SK-N-SH (cell line): ENCODE measurements around the gene WDR46. TPM values are rescaled to one million over a fixed set of nuclear protein-coding genes. Genes with fewer than 3 reads are reported as not detected.

ENCODE experiments used
- CTCF ChIA-PET: fragments of 300-600, 350-600 bp; formaldehyde crosslinking; extraction: SDS; loops from one replicate; lab custom pipeline; 2021; lab: Yijun Ruan, JAX
- POLR2A ChIA-PET: fragments of 350-600 bp; sonication (Branson Sonifier 250); formaldehyde crosslinking; extraction: SDS; loops from one replicate; lab custom pipeline; 2020; ENCODE audit warnings: antibody characterized with exemption, inconsistent platforms; lab: Yijun Ruan, JAX
- DNase-seq: peaks from one replicate; pipeline ENCODE4 v3.0.0; 2012
- H2AFZ ChIP-seq: fragments of 200-600 bp; sonication (generic); 2 replicates; pipeline ENCODE4 v1.8.1; 2016; ENCODE audit warnings: antibody characterized with exemption, mild to moderate bottlenecking, low read depth
- H3F3A ChIP-seq: fragments of 200-600 bp; sonication (generic); replicated peaks from 2 replicates; pipeline ENCODE3; 2016; ENCODE audit warnings: antibody characterized with exemption, mild to moderate bottlenecking; ENCODE audit not compliant: insufficient read depth
- H3K27ac ChIP-seq, 2 experiments: fragments of 200-500 bp in 1 of 2; fragments of 200-600 bp in 1 of 2; sonication (Bioruptor generic) in 1 of 2; sonication (generic), shearing (Covaris generic) in 1 of 2; 2 replicates each; pipeline versions ENCODE4 v1.5.1 to v1.6.1; 2014 to 2016; ENCODE audit warnings: low read depth in 2 of 2, inconsistent platforms in 1 of 2, low read length in 1 of 2, mild to moderate bottlenecking in 1 of 2, mixed read lengths in 1 of 2
- H3K27me3 ChIP-seq: fragments of 200-600 bp; sonication (generic), shearing (Covaris generic); 2 replicates; pipeline ENCODE4 v1.6.1; 2016; ENCODE audit warnings: mixed run types; ENCODE audit not compliant: insufficient read depth
- H3K36me3 ChIP-seq, 2 experiments: fragments of 200-500 bp in 1 of 2; fragments of 200-600 bp in 1 of 2; sonication (Bioruptor generic) in 1 of 2; sonication (generic) in 1 of 2; replicated peaks in 1 of 2; 2 replicates each; pipeline versions ENCODE3 to v1.5.1; 2014 to 2016; ENCODE audit warnings: low read length in 1 of 2, mild to moderate bottlenecking in 1 of 2; ENCODE audit not compliant: insufficient read depth in 2 of 2, control insufficient read depth in 1 of 2
- H3K4me1 ChIP-seq, 2 experiments: fragments of 200-500 bp in 1 of 2; fragments of 200-600 bp in 1 of 2; sonication (Bioruptor generic) in 1 of 2; sonication (generic), shearing (Covaris generic) in 1 of 2; 2 replicates each; pipeline versions ENCODE4 v1.5.1 to v1.6.1; 2014 to 2016; ENCODE audit warnings: low read depth in 1 of 2, low read length in 1 of 2, mixed run types in 1 of 2; ENCODE audit not compliant: insufficient read depth in 2 of 2, control insufficient read depth in 1 of 2
- H3K4me2 ChIP-seq: fragments of 200-600 bp; sonication (generic), shearing (Covaris generic); 2 replicates; pipeline ENCODE4 v1.6.1; 2017; ENCODE audit warnings: mixed run types
- H3K4me3 ChIP-seq, 2 experiments: fragments of 200-500 bp in 1 of 2; fragments of 200-600 bp in 1 of 2; sonication (Bioruptor generic) in 1 of 2; sonication (generic), shearing (Covaris generic) in 1 of 2; 2 replicates each; pipeline versions ENCODE4 v1.5.1 to v1.8.1; 2014 to 2016; ENCODE audit warnings: low read depth in 2 of 2, inconsistent platforms in 1 of 2, low read length in 1 of 2, mild to moderate bottlenecking in 1 of 2, mixed read lengths in 1 of 2, moderate library complexity in 1 of 2
- H3K79me2 ChIP-seq: fragments of 200-600 bp; sonication (generic); 2 replicates; pipeline ENCODE4 v1.8.1; 2017; ENCODE audit warnings: mild to moderate bottlenecking; ENCODE audit not compliant: insufficient read depth
- H3K9ac ChIP-seq: fragments of 200-600 bp; sonication (generic); 2 replicates; pipeline ENCODE4 v1.6.1; 2017; ENCODE audit warnings: mixed run types
- H3K9me2 ChIP-seq: fragments of 200-600 bp; sonication (generic); 2 replicates; pipeline ENCODE4 v1.6.1; 2017; ENCODE audit warnings: mixed run types
- H3K9me3 ChIP-seq: fragments of 200-600 bp; sonication (generic); 2 replicates; pipeline ENCODE4 v1.6.1; 2017; ENCODE audit warnings: mixed run types, mild to moderate bottlenecking, moderate library complexity
- H4K20me1 ChIP-seq: fragments of 200-600 bp; sonication (generic); 2 replicates; pipeline ENCODE4 v1.6.1; 2017; ENCODE audit warnings: mild to moderate bottlenecking, mixed run types; ENCODE audit not compliant: insufficient read depth
- CHD2 ChIP-seq: fragments of 150-350 bp; IDR thresholded peaks from 2 replicates; pipeline ENCODE4 v1.6.1; 2018; ENCODE audit warnings: low read length; ENCODE audit not compliant: partially characterized antibody
- ELF1 ChIP-seq: IDR thresholded peaks from 2 replicates; pipeline ENCODE4 v1.4.0; 2012
- FOXJ3 ChIP-seq: sonication (generic); formaldehyde crosslinking; IDR thresholded peaks from 2 replicates; pipeline ENCODE4 v1.5.1; 2020; ENCODE audit warnings: mild to moderate bottlenecking, missing genetic modification reagents
- FOXM1 ChIP-seq: IDR thresholded peaks from 2 replicates; pipeline ENCODE4 v1.4.0; 2012; ENCODE audit warnings: low read depth, mild to moderate bottlenecking
- GABPA ChIP-seq: IDR thresholded peaks from 2 replicates; pipeline ENCODE4 v1.4.0; 2012; ENCODE audit warnings: low read depth, mild to moderate bottlenecking
- GATA2 ChIP-seq: sonication (generic); formaldehyde crosslinking; IDR thresholded peaks from 2 replicates; pipeline ENCODE4 v1.5.0; 2020; ENCODE audit warnings: mild to moderate bottlenecking, missing genetic modification reagents
- JUND ChIP-seq: IDR thresholded peaks from 2 replicates; pipeline ENCODE4 v1.4.0; 2012
- MXI1 ChIP-seq: IDR thresholded peaks from 2 replicates; pipeline ENCODE4 v1.6.1; 2012; ENCODE audit warnings: mild to moderate bottlenecking, low read depth, low read length, improper control_type of control experiment
- NFIC ChIP-seq: IDR thresholded peaks from 2 replicates; pipeline ENCODE4 v1.4.0; 2012; ENCODE audit warnings: borderline replicate concordance
- NRF1 ChIP-seq: IDR thresholded peaks from 2 replicates; pipeline ENCODE4 v1.6.1; 2012; ENCODE audit warnings: low read depth, mild to moderate bottlenecking, low read length
- POLR2AphosphoS5 ChIP-seq: IDR thresholded peaks from 2 replicates; pipeline ENCODE4 v1.6.1; 2012; ENCODE audit warnings: low read depth, low read length
- SIN3A ChIP-seq: IDR thresholded peaks from 2 replicates; pipeline ENCODE4 v1.6.1; 2012; ENCODE audit warnings: low read depth, mild to moderate bottlenecking, low read length, moderate library complexity, borderline replicate concordance
- SMC3 ChIP-seq: IDR thresholded peaks from 2 replicates; pipeline ENCODE4 v1.6.1; 2012; ENCODE audit warnings: low read depth, low read length, improper control_type of control experiment
- TAF1 ChIP-seq: IDR thresholded peaks from 2 replicates; pipeline ENCODE4 v1.6.1; 2012; ENCODE audit warnings: low read depth, mild to moderate bottlenecking, low read length, moderate library complexity, borderline replicate concordance
- YY1 ChIP-seq: IDR thresholded peaks from 2 replicates; pipeline ENCODE4 v1.4.0; 2012; ENCODE audit warnings: low read depth, mild to moderate bottlenecking
- WGBS: methylation state at CpG from one replicate; pipeline ENCODE4 v1.1.6; 2017; ENCODE audit warnings: low lambda C conversion rate; 5-methylcytosine and 5-hydroxymethylcytosine counted together
- polyA plus RNA-seq, 3 experiments: library from polyadenylated mRNA; depleted of rRNA; stranded (reverse); fragments of >200 nt; gene quantifications; 2 replicates each; pipeline ENCODE4 v1.2.3, GENCODE V29; 2012
- TF ChIP-seq, protein P1 (sequence below): fragments of 150-350 bp; IDR thresholded peaks from 2 replicates; pipeline ENCODE4 v1.6.1; 2016; ENCODE audit warnings: mild to moderate bottlenecking, low read depth, low read length
- TF ChIP-seq, protein P2 (sequence below): IDR thresholded peaks from 2 replicates; pipeline ENCODE4 v1.6.1; 2012; ENCODE audit warnings: mild to moderate bottlenecking, low read depth, low read length, moderate library complexity
- TF ChIP-seq, protein P3 (sequence below): IDR thresholded peaks from 2 replicates; pipeline ENCODE4 v1.4.0; 2012; ENCODE audit warnings: low read depth, borderline replicate concordance
- TF ChIP-seq, protein P4 (sequence below): fragments of 150-350 bp; IDR thresholded peaks from 2 replicates; pipeline ENCODE4 v1.6.1; 2017; ENCODE audit warnings: antibody characterized with exemption, low read length, low read depth, borderline replicate concordance
- TF ChIP-seq, protein P5 (sequence below): fragments of 200-600 bp; sonication (generic); IDR thresholded peaks from 2 replicates; pipeline ENCODE4 v1.6.1; 2017; ENCODE audit warnings: antibody characterized with exemption, mild to moderate bottlenecking, moderate library complexity
- TF ChIP-seq, protein P6 (sequence below): IDR thresholded peaks from 2 replicates; pipeline ENCODE4; 2012

The WDR46 gene
- polyA plus RNA-seq, 1 of the 3 experiments (the other 2 are of a cell fraction) = 153 TPM

DNA sequence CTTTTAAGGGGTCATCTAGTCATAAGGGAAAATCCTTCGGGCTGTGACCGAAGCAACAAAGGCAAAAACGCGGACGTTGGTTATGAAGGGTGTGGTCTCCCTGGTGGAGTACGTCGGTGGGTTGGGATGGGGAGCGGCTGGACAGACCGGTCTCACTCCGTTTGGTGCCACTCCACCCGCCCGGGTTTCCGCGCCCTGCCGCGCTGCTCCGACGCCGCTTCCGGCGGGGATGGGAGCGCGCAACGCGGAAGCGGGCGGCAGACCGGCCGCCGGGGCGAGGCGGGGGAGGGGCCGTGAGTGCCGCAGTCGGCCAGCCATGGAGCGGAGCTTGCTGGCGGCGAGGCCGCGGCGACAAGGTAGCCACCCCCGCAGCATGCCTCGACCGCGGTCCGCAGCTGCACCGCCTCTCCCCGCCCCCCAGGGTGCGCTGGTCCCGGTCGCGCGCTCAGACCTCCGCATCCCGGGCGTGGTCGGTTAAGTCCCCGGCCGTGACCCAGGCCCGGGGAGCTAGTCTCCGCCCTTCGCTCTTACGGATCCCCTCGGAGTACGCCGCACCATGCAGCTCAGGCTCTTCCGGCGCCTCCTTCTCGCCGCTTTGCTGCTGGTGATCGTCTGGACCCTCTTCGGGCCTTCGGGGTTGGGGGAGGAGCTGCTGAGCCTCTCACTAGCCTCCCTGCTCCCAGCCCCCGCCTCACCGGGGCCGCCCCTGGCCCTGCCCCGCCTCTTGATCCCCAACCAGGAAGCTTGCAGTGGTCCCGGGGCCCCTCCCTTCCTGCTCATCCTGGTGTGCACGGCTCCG, 12.0 kb downstream of the WDR46 start, which contains the start of gene B3GALT4:
Gene B3GALT4 (plus strand): TSS at position 260 of the 799 bp plus-strand sequence. CDS start 297 bp downstream, at position 557.
- Histone ChIP-seq H3K27ac (peak within 1 kb of the TSS; percentile 67 to 86), H3K4me3 (peak within 1 kb of the TSS; percentile 49 to 76), H3K9me3 (no peaks in the 10 kb centered on the region), H3K4me1 (peaks cover 31 to 36% of the 10 kb centered on the region in 2 experiments; a peak in 3 of 4 replicates), H3F3A (peaks cover 81% of the 10 kb centered on the region), H3K27me3 (no peaks in the 10 kb centered on the region), H4K20me1 (peaks cover 47% of the 10 kb centered on the region), H3K36me3 (peaks cover 46 to 63% of the 10 kb centered on the region in 2 experiments), H3K9me2 (no peaks in the 10 kb centered on the region), H3K79me2 (peaks cover 42% of the 10 kb centered on the region), H3K4me2 (peak within 1 kb of the TSS; percentile 94), H2AFZ (no peak within 1 kb of the TSS), H3K9ac (peak within 1 kb of the TSS; percentile 95; the same call in 1 of the 2 replicates)
- WGBS = 10% methylated on average over 38 of the region's 80 CpGs
- ChIA-PET CTCF (interaction anchor here (0.8 to 4.9 kb wide), 16 partner anchors 8 to 148 kb away, joined by 3 to 49 read pairs (median 4); partner anchors contain the start of genes PFDN6, RGL2 and WDR46), POLR2A (interaction anchor here (0.6 to 2.9 kb wide), 14 partner anchors 12 to 307 kb away, joined by 3 to 58 read pairs (median 5); partner anchors contain the start of genes CUTA, PFDN6, RGL2 and RING1)
- DNase-seq = peak; percentile 92
- no peak for TF ChIP-seq FOXJ3 (CRISPR knock-in tag)
- TF ChIP-seq, protein P1, sequence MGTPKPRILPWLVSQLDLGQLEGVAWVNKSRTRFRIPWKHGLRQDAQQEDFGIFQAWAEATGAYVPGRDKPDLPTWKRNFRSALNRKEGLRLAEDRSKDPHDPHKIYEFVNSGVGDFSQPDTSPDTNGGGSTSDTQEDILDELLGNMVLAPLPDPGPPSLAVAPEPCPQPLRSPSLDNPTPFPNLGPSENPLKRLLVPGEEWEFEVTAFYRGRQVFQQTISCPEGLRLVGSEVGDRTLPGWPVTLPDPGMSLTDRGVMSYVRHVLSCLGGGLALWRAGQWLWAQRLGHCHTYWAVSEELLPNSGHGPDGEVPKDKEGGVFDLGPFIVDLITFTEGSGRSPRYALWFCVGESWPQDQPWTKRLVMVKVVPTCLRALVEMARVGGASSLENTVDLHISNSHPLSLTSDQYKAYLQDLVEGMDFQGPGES = no peak
- TF ChIP-seq MXI1 = no peak
- peak; percentile 12; the same call in 1 of the 2 replicates for TF ChIP-seq JUND
- TF ChIP-seq ELF1 = peak; percentile 81
- no peak for TF ChIP-seq YY1
- TF ChIP-seq NRF1 = no peak
- TF ChIP-seq GABPA = peak; percentile 60
- TF ChIP-seq POLR2AphosphoS5 = peak; percentile 50
- TF ChIP-seq, protein P2, sequence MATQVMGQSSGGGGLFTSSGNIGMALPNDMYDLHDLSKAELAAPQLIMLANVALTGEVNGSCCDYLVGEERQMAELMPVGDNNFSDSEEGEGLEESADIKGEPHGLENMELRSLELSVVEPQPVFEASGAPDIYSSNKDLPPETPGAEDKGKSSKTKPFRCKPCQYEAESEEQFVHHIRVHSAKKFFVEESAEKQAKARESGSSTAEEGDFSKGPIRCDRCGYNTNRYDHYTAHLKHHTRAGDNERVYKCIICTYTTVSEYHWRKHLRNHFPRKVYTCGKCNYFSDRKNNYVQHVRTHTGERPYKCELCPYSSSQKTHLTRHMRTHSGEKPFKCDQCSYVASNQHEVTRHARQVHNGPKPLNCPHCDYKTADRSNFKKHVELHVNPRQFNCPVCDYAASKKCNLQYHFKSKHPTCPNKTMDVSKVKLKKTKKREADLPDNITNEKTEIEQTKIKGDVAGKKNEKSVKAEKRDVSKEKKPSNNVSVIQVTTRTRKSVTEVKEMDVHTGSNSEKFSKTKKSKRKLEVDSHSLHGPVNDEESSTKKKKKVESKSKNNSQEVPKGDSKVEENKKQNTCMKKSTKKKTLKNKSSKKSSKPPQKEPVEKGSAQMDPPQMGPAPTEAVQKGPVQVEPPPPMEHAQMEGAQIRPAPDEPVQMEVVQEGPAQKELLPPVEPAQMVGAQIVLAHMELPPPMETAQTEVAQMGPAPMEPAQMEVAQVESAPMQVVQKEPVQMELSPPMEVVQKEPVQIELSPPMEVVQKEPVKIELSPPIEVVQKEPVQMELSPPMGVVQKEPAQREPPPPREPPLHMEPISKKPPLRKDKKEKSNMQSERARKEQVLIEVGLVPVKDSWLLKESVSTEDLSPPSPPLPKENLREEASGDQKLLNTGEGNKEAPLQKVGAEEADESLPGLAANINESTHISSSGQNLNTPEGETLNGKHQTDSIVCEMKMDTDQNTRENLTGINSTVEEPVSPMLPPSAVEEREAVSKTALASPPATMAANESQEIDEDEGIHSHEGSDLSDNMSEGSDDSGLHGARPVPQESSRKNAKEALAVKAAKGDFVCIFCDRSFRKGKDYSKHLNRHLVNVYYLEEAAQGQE = no peak
- TF ChIP-seq, protein P3, sequence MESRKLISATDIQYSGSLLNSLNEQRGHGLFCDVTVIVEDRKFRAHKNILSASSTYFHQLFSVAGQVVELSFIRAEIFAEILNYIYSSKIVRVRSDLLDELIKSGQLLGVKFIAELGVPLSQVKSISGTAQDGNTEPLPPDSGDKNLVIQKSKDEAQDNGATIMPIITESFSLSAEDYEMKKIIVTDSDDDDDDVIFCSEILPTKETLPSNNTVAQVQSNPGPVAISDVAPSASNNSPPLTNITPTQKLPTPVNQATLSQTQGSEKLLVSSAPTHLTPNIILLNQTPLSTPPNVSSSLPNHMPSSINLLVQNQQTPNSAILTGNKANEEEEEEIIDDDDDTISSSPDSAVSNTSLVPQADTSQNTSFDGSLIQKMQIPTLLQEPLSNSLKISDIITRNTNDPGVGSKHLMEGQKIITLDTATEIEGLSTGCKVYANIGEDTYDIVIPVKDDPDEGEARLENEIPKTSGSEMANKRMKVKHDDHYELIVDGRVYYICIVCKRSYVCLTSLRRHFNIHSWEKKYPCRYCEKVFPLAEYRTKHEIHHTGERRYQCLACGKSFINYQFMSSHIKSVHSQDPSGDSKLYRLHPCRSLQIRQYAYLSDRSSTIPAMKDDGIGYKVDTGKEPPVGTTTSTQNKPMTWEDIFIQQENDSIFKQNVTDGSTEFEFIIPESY = no peak
- TF ChIP-seq NFIC = no peak
- TF ChIP-seq, protein P4, sequence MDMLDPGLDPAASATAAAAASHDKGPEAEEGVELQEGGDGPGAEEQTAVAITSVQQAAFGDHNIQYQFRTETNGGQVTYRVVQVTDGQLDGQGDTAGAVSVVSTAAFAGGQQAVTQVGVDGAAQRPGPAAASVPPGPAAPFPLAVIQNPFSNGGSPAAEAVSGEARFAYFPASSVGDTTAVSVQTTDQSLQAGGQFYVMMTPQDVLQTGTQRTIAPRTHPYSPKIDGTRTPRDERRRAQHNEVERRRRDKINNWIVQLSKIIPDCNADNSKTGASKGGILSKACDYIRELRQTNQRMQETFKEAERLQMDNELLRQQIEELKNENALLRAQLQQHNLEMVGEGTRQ = no peak
- TF ChIP-seq CHD2 = peak; percentile 70
- TF ChIP-seq, protein P5, sequence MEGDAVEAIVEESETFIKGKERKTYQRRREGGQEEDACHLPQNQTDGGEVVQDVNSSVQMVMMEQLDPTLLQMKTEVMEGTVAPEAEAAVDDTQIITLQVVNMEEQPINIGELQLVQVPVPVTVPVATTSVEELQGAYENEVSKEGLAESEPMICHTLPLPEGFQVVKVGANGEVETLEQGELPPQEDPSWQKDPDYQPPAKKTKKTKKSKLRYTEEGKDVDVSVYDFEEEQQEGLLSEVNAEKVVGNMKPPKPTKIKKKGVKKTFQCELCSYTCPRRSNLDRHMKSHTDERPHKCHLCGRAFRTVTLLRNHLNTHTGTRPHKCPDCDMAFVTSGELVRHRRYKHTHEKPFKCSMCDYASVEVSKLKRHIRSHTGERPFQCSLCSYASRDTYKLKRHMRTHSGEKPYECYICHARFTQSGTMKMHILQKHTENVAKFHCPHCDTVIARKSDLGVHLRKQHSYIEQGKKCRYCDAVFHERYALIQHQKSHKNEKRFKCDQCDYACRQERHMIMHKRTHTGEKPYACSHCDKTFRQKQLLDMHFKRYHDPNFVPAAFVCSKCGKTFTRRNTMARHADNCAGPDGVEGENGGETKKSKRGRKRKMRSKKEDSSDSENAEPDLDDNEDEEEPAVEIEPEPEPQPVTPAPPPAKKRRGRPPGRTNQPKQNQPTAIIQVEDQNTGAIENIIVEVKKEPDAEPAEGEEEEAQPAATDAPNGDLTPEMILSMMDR = peak; percentile 51
- TF ChIP-seq FOXM1 = no peak
- peak; percentile 95; the same call in 1 of the 2 replicates for TF ChIP-seq SIN3A
- TF ChIP-seq, protein P6, sequence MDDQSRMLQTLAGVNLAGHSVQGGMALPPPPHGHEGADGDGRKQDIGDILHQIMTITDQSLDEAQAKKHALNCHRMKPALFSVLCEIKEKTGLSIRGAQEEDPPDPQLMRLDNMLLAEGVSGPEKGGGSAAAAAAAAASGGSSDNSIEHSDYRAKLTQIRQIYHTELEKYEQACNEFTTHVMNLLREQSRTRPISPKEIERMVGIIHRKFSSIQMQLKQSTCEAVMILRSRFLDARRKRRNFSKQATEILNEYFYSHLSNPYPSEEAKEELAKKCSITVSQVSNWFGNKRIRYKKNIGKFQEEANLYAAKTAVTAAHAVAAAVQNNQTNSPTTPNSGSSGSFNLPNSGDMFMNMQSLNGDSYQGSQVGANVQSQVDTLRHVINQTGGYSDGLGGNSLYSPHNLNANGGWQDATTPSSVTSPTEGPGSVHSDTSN = peak; percentile 69; the same call in 1 of the 2 replicates
- TF ChIP-seq TAF1 = no peak
- no peak for TF ChIP-seq SMC3
- TF ChIP-seq GATA2 = no peak
